ENCODE results near the gene NAV1. TPM values are rescaled to one million over a fixed set of nuclear protein-coding genes. Genes with fewer than 3 reads are reported as not detected.

Gene NAV1
- total and polyA plus RNA-seq, 2 experiments from 2014 or later: 22.7 to 37.4 TPM

- Histone ChIP-seq H4K20me1 (replicated peaks; ENCODE audit: insufficient read depth) (no peaks in the 10 kb centered on the region), H2AFZ (no peak overlapping the region), H3K27me3 (ENCODE audit: insufficient read depth) (no peaks in the 10 kb centered on the region), H3K4me1 (ENCODE audit: insufficient read depth) (no peaks in the 10 kb centered on the region; the same call in 1 of the 2 replicates), H3K4me2 (no peak overlapping the region), H3K9me2 (ENCODE audit: insufficient read depth) (0 out of 2 replicates have a peak, but pooled peaks cover 2% of the 10 kb centered on the region), H3K79me2 (replicated peaks; ENCODE audit: insufficient read depth) (no peaks in the 10 kb centered on the region), H3F3A (replicated peaks; ENCODE audit: low read depth) (no peaks in the 10 kb centered on the region), H3K4me3 (no peak overlapping the region), H3K27ac (ENCODE audit: low read depth) (no peak overlapping the region), H3K36me3 (ENCODE audit: insufficient read depth) (no peaks in the 10 kb centered on the region)
- H3K4me1 Mint-ChIP-seq: peaks cover 20% of the 10 kb centered on the region
- ATAC-seq (no peak), DNase-seq (ENCODE audit: low spot score) (no peak)
- H3K9me3 Mint-ChIP-seq: no peaks in the 10 kb centered on the region
- no peak overlapping the region for H3K4me3 Mint-ChIP-seq
- no peaks in the 10 kb centered on the region; the same call in 2 of the 3 replicates for H3K36me3 Mint-ChIP-seq (ENCODE audit: low read depth)
- no peak for TF ChIP-seq ZNF331 (CRISPR knock-in tag; IDR thresholded peaks at IDR 0.05; ENCODE audit: low read depth)
- no peak for TF ChIP-seq ZNF462 (CRISPR knock-in tag; IDR thresholded peaks at IDR 0.05)
- TF ChIP-seq STAT1 (IDR thresholded peaks at IDR 0.05; ENCODE audit: unreplicated experiment): no peak
- no peak for TF ChIP-seq JUNB (IDR thresholded peaks at IDR 0.05; ENCODE audit: unreplicated experiment)
- TF ChIP-seq ZNF114 (CRISPR knock-in tag; IDR thresholded peaks at IDR 0.05): no peak
- TF ChIP-seq NANOG (IDR thresholded peaks at IDR 0.05; ENCODE audit: borderline replicate concordance): no peak
- TF ChIP-seq POLR2AphosphoS5 (IDR thresholded peaks at IDR 0.05; ENCODE audit: low read depth): no peak
- no peak for TF ChIP-seq REST (IDR thresholded peaks at IDR 0.05; ENCODE audit: unreplicated experiment)
- TF ChIP-seq EZH2phosphoT487 (IDR thresholded peaks at IDR 0.05; ENCODE audit: unreplicated experiment): no peak
- no peak for TF ChIP-seq CREB1 (CRISPR knock-in tag; IDR thresholded peaks at IDR 0.05; ENCODE audit: low read depth)
- TF ChIP-seq, protein P1, sequence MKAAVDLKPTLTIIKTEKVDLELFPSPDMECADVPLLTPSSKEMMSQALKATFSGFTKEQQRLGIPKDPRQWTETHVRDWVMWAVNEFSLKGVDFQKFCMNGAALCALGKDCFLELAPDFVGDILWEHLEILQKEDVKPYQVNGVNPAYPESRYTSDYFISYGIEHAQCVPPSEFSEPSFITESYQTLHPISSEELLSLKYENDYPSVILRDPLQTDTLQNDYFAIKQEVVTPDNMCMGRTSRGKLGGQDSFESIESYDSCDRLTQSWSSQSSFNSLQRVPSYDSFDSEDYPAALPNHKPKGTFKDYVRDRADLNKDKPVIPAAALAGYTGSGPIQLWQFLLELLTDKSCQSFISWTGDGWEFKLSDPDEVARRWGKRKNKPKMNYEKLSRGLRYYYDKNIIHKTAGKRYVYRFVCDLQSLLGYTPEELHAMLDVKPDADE (IDR thresholded peaks at IDR 0.05): no peak
- no peak for TF ChIP-seq CTCF (conservative IDR thresholded peaks at IDR 0.05; ENCODE audit: low read depth in 2 of 2)
- TF ChIP-seq EZH2 (IDR thresholded peaks at IDR 0.05; ENCODE audit: low read depth, unreplicated experiment): no peak
- H3K27ac Mint-ChIP-seq: no peak overlapping the region
- peaks cover 9% of the 10 kb centered on the region for H3K27me3 Mint-ChIP-seq (ENCODE audit: insufficient read depth, low read depth, poor library complexity)
Measured at GRCh38 chr1:201584471-201585092, 45.7 kb downstream of the NAV1 start.
